HepG2 (cell line): ENCODE data around the gene MIEF2. TPM values are rescaled to one million over a fixed set of nuclear protein-coding genes. Genes with fewer than 3 reads are reported as not detected.
A peak's percentile ranks its signal among the peaks of the same experiment; 100 is the strongest.

Source experiments
- CAMTA2 ChIP-seq: sonication (generic); formaldehyde crosslinking; IDR thresholded peaks from 2 replicates; pipeline ENCODE4 v1.4.0; 2020; ENCODE audit warnings: mild to moderate bottlenecking, missing genetic modification reagents, borderline replicate concordance
- HINFP ChIP-seq: sonication (generic); formaldehyde crosslinking; IDR thresholded peaks from 2 replicates; pipeline ENCODE4 v1.4.0; 2020; ENCODE audit warnings: low read depth, mild to moderate bottlenecking, missing genetic modification reagents
- NFAT5 ChIP-seq: sonication (generic); formaldehyde crosslinking; IDR thresholded peaks from 2 replicates; pipeline ENCODE4 v1.4.0; 2020; ENCODE audit warnings: missing genetic modification reagents
- ZNF335 ChIP-seq: sonication (generic); formaldehyde crosslinking; IDR thresholded peaks from 2 replicates; pipeline ENCODE4 v1.4.0; 2020; ENCODE audit warnings: missing genetic modification reagents
- polyA plus RNA-seq, 8 experiments: library from polyadenylated mRNA; depleted of rRNA in 3 of 8; stranded (reverse) in 7 of 8; unstranded in 1 of 8; fragments of >200 nt; fragmentation: Illumina TruSeq in 4 of 8; extraction: Trizol in 4 of 8; gene quantifications; 2 replicates each; pipeline versions ENCODE4 v1.2.1 to v1.2.3, GENCODE V29; 2011 to 2016; ENCODE audit warnings: low read depth in 4 of 8, missing spikeins in 1 of 8, mixed read lengths in 1 of 8; ENCODE audit not compliant: insufficient read depth in 1 of 8
- total RNA-seq, 5 experiments: library from RNA; depleted of rRNA; stranded (reverse); fragments of >200 nt; fragmentation: Illumina TruSeq; extraction: Trizol; gene quantifications; 2 replicates each; pipeline ENCODE4 v1.2.3, GENCODE V29; 2016; ENCODE audit warnings: low read depth in 1 of 5

MIEF2 gene
- total and polyA plus RNA-seq, 2 of the 13 experiments (the other 11 are each of a cell fraction or from before 2014, with no cell fraction given): 6.0 to 8.0 TPM

GRCh38 chr17:18314059-18314730 lies 53.7 kb downstream of the MIEF2 start (continued):
- TF ChIP-seq HINFP (CRISPR knock-in tag): peak; percentile 71
- TF ChIP-seq ZNF335: no peak
- peak; percentile 38; the same call in 1 of the 2 replicates for TF ChIP-seq NFAT5 (CRISPR knock-in tag)
- 0 out of 2 replicates have a peak, but pooled peaks have one; percentile 55 for TF ChIP-seq CAMTA2 (CRISPR knock-in tag)
